Measurements from ENCODE around the gene DDIAS. TPM values are rescaled to one million over a fixed set of nuclear protein-coding genes. Genes with fewer than 3 reads are reported as not detected.

Gene DDIAS
- total RNA-seq, 1 experiment from 2014 or later: 17.1 TPM

- peak within 1 kb of the TSS; percentile 96 for H3K4me2 ChIP-seq (ENCODE audit: low read length)
- ChIA-PET CTCF (interaction anchor here (0.6 to 2.7 kb wide), 11 partner anchors 27 to 919 kb away, joined by 3 to 14 read pairs (median 4); partner anchors contain the start of gene CCDC90B), RAD21 (ENCODE audit: low non-redundant PET in 1 of 2, low total read pairs in 2 of 2, uncharacterized antibody in 2 of 2, unreplicated experiment in 2 of 2) (no interaction called here), POLR2A (interaction anchor here (1.0 to 2.1 kb wide), 7 partner anchors 8 to 385 kb away, joined by 3 to 15 read pairs (median 3); partner anchors contain the start of genes CCDC90B and PCF11)
- peak within 1 kb of the TSS; percentile 84 for H3K9ac ChIP-seq (ENCODE audit: low read length)
- H3K9me2 ChIP-seq (ENCODE audit: insufficient read depth): no peaks in the 10 kb centered on the region
- ATAC-seq: peak; percentile 89
- H2AFZ ChIP-seq (ENCODE audit: low read depth, low read length, poor library complexity, severe bottlenecking): peak within 1 kb of the TSS; percentile 65
- no peaks in the 10 kb centered on the region for H3K36me3 ChIP-seq (ENCODE audit: control insufficient read depth in 1 of 2, insufficient read depth in 2 of 2, low read length in 2 of 2)
- H3K9me3 ChIP-seq (ENCODE audit: control insufficient read depth in 1 of 2, insufficient read depth in 1 of 2, low read depth in 1 of 2, low read length in 2 of 2): no peaks in the 10 kb centered on the region
- H3K4me3 ChIP-seq (replicated peaks in 1 of 2; ENCODE audit: low read depth in 1 of 2, low read length in 2 of 2): peak within 1 kb of the TSS; percentile 55 to 96
- BruUV-seq (replicated peaks): no TSS peak
- H3K4me1 ChIP-seq (ENCODE audit: control insufficient read depth in 1 of 2, insufficient read depth in 2 of 2, low read length in 2 of 2): peaks cover 10 to 24% of the 10 kb centered on the region in 2 experiments; a peak in 3 of 4 replicates
- peaks cover 7% of the 10 kb centered on the region; the same call in 1 of the 2 replicates for H4K20me1 ChIP-seq (ENCODE audit: insufficient read depth)
- peaks cover 52% of the 10 kb centered on the region for H3K79me2 ChIP-seq (ENCODE audit: insufficient read depth, low read length)
- peak within 1 kb of the TSS; percentile 69 for H3K27ac ChIP-seq (ENCODE audit: low read depth, low read length)
- no peaks in the 10 kb centered on the region for H3K27me3 ChIP-seq (ENCODE audit: insufficient read depth, low read length)
- DNase-seq (ENCODE audit: low read depth, low spot score): peak; percentile 82
- intact Hi-C loops (cut with micrococcal nuclease): loop anchor here (1.0 to 2.0 kb wide), 3 partner anchors 34 to 256 kb away; partner anchors contain the start of gene RAB30
- TF ChIP-seq CTCF (IDR thresholded peaks at IDR 0.05 in 2 of 3, conservative IDR thresholded peaks at IDR 0.05 in 1 of 3; ENCODE audit: borderline replicate concordance in 1 of 3, insufficient read depth in 1 of 3, low read depth in 2 of 3, low read length in 2 of 3): 0 out of 6 replicates have a peak, but pooled peaks of 1 of the 3 experiments have one; percentile 2
- no peak for TF ChIP-seq EZH2 (IDR thresholded peaks at IDR 0.05)
- peak; percentile 79 for TF ChIP-seq MAX (IDR thresholded peaks at IDR 0.05)
- peak; percentile 73; the same call in 1 of the 2 replicates for TF ChIP-seq CBX3 (IDR thresholded peaks at IDR 0.05; ENCODE audit: low read depth)
- no peak for TF ChIP-seq YY1 (IDR thresholded peaks at IDR 0.05; ENCODE audit: extremely low read depth, insufficient replicate concordance, low read depth, low read length)
- TF ChIP-seq FOSL1 (IDR thresholded peaks at IDR 0.05; ENCODE audit: low read depth): no peak
- TF ChIP-seq CEBPB (IDR thresholded peaks at IDR 0.05; ENCODE audit: low read depth): peak; percentile 78
- TF ChIP-seq ZNF274 (IDR thresholded peaks at IDR 0.05; ENCODE audit: low read depth, low read length): no peak
- no peak for TF ChIP-seq EZH2phosphoT487 (IDR thresholded peaks at IDR 0.05; ENCODE audit: borderline replicate concordance)
- TF ChIP-seq SRF (IDR thresholded peaks at IDR 0.05; ENCODE audit: low read depth): no peak
- peak; percentile 63 for TF ChIP-seq EGR1 (IDR thresholded peaks at IDR 0.05; ENCODE audit: low read depth)
- no peak for TF ChIP-seq REST (IDR thresholded peaks at IDR 0.05; ENCODE audit: low read depth)
- no peak for TF ChIP-seq ELF1 (IDR thresholded peaks at IDR 0.05; ENCODE audit: borderline replicate concordance, low read depth)
- TF ChIP-seq SP1 (IDR thresholded peaks at IDR 0.05; ENCODE audit: low read depth): peak; percentile 38; the same call in 1 of the 2 replicates
- peak; percentile 59 for TF ChIP-seq POLR2A (IDR thresholded peaks at IDR 0.05; ENCODE audit: borderline replicate concordance, extremely low read depth, insufficient read depth, insufficient read length)
- TF ChIP-seq RAD21 (IDR thresholded peaks at IDR 0.05; ENCODE audit: low read depth): no peak
- TF ChIP-seq ATF3 (IDR thresholded peaks at IDR 0.05): no peak
Observed at GRCh38 chr11:82900277-82901164, 1.0 kb upstream of the DDIAS start, which contains the start of gene PRCP. TSS of gene PRCP (minus strand) at chr11:82900430. CDS start at chr11:82900402, 28 bp downstream.

Data from HCT116 (cell line).